Posterior vena cava (tissue), 2 donors: ENCODE data around the gene VTA1. TPM values are rescaled to one million over a fixed set of nuclear protein-coding genes. Genes with fewer than 3 reads are reported as not detected.
"Not testable (repeated sequence)": the region's sequence is repeated elsewhere in the genome, so short reads cannot be mapped to it uniquely, and the experiment has no call there.

Source experiments
- DNase-seq: peaks from one replicate; pipeline ENCODE4 v3.0.0-alpha.2; 2020; ENCODE audit warnings: low spot score
- intact Hi-C, 2 donors: fragments of 100-400 bp; cut with DNase I; formaldehyde crosslinking; loops; one replicate each; pipeline versions ENCODE4 v1.14.1 to v1.14.2; 2022 to 2023
- long read RNA-seq, 2 donors: library from polyadenylated mRNA; unstranded; transcript quantifications; one replicate each; pipeline ENCODE4 v2.0.0, GENCODE V29; 2020 to 2021
- total RNA-seq, 2 donors: library from RNA; stranded (reverse); fragmentation: NEBNext Ultra II Directional; extraction: Animal tissue kit (Norgen Biotek cat#: 25700); gene quantifications; one replicate each; pipeline ENCODE4 v1.2.1, GENCODE V29; 2021
- donor health status: DM: yes; HTN: yes; CAD: no.
- donor health status: DM: yes; HTN: yes; CAD: no.

The VTA1 gene, protein sequence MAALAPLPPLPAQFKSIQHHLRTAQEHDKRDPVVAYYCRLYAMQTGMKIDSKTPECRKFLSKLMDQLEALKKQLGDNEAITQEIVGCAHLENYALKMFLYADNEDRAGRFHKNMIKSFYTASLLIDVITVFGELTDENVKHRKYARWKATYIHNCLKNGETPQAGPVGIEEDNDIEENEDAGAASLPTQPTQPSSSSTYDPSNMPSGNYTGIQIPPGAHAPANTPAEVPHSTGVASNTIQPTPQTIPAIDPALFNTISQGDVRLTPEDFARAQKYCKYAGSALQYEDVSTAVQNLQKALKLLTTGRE
- total RNA-seq = 10 to 100 TPM; 25.4 to 28.5 TPM
- long read RNA-seq, donor 1, full-length matches to known transcripts = 14 of 19 reads
- long read RNA-seq, donor 1, partial matches to known transcripts = 4 of 19 reads
- long read RNA-seq, donor 1, other reads (novel, unspliced or antisense) = 1 of 19 reads
- long read RNA-seq, donor 2, full-length matches to known transcripts = 58 of 62 reads
- long read RNA-seq, donor 2, partial matches to known transcripts = 4 of 62 reads
- long read RNA-seq, donor 2, other reads (novel, unspliced or antisense) = 0 of 62 reads

DNA sequence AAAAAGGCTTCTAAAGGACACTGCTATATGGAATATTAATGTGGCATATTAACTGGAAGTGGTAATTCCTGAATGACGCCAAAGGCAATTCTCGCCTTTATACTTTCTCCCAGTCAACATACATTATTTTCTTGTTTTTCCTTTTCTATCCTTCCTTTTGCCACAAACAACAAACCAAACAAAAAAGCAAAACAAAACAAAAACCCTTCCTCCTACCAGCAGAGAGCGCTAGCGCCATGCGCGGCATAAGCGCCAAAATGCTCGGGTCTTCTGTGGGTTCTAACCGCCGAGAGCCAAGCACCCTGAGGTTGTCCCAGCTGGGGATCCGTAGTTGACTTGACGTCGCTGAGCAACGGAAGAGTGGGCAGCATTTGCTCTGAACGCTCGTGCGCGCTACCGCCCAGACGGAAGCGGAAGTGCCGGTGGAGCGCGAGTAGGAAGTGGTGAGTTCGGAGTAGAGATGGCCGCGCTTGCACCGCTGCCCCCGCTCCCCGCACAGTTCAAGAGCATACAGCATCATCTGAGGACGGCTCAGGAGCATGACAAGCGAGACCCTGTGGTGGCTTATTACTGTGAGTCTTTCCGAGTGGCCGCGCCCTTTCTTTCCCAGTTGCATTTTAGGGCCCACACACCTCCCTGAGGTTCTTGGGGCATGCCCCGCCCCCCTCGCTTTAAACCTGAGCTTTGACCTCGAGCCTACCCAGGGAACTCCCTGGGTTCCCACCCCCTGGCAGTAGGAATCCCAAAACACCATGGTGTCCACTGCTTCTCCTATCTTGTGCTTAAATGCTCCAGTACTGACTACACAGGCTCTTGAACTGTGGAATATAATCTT is at the start of gene VTA1, which contains the start of gene NMBR:
Gene VTA1 (plus strand): TSS at position 436 of the 835 bp plus-strand sequence. CDS start 25 bp downstream, at position 461.
Gene NMBR (minus strand): TSS at position 295 of the 835 bp plus-strand sequence. CDS start 58,464 bp downstream, outside the sequence.
- DNase-seq = peak; percentile 99
- intact Hi-C loops = loop anchor here in 1 of 2 donors (10.0 kb wide), 1 partner anchor 238 kb away; no protein-coding TSS in a partner anchor

DNA sequence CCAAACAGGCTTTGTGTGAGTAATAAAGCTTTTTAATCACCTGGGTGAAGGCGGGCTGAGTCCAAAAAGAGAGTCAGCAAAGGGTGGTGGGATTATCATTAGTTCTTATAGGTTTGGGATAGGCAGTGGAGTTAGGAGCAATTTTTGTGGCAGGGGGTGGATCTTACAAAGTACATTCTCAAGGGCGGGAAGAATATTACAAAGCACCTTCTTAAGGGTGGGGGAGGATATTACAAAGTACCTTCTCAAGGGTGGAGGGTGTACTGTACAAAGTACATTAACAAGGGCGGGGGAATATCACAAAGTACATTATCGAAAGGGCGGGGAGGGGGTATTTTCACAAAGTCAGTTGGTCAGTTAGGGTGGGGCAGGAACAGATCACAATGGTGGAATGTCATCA is 42.2 kb upstream of the VTA1 start:
- DNase-seq, intact Hi-C loops: not testable (repeated sequence)

DNA sequence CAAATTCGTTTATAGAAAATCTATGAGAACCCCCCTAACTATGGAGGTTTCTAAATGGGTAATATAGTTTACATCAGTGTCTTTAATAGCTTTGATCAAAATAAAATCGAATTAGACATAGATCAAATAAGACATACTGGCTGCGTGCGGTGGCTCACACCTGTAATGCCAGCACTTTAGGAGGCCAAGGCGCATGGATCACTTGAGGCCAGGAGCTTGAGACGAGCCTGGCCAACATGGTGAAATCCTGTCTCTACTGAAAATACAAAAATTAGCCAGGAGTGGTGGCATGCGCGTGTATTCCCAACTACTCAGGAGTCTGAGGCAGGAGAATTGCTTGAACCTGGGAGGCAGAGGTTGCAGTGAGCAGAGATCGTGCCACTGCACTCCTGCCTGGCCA is 36.2 kb upstream of the VTA1 start:
- DNase-seq = peak; percentile 50
- intact Hi-C loops = not testable (repeated sequence)

DNA sequence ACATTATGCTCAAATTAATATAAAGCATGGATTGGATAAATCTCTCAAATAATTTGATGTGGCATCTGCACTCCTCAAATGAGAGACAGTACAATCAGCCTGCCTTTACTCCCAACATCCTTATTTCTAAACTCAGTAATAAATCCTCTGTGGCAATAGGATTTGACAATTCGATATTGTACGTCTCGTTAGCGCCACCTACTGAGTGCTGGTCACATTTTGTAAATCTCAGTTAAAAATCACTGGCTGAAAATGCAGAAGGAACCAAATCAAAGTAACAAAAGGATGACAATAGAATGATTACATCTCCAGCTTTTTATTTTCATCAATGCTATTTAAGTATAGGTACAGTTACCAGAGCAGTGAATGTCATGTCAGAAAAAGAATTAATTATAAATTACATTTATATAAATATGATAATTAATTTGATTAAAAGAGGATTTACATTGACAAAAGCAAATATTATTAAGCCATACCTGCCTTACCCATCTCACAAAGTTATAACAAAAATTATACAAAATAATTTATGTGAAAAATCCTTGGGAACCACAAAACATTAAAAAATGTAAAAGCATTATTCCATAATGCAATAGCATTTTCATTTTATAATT is 34.5 kb upstream of the VTA1 start:
- intact Hi-C loops = no loop called here
- peak; percentile 82 for DNase-seq

DNA sequence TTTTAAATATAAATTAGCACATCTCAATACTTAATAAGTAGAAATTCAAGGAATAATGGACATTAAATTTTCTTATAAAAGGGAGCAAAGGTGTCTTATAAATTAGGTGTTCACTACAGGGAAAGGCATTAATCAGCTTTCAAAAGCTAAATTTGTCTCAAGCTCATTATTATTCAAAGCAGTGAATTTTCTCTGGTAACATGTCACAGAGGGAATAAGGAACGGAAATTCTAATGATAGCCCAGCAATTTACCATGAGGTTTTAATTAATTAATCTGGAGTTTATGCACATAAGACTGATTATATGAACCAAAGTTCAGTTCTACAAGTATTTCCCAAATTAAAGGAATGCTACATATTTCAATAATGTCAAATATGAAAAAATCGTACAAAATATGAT is 29.7 kb upstream of the VTA1 start:
- intact Hi-C loops = no loop called here
- no peak for DNase-seq

DNA sequence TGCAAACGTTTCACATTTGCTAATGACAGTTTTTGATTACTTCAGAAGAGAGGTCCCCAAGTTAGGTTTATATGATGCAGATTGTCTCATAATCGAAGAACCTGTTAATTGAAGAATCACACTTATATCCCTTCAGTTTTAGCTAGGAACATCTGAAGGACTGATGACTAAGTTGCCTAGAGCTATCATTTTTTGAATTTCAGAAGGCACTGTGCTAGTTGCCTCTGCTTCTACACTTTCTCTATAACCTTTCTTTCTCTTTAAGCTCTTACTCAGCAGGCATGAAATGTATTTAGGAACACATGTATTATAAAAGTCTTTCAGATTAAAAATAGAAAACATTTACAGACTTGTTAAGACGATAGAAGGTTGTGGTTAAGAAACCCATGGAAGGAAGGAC is 28.7 kb upstream of the VTA1 start:
- no peak for DNase-seq
- intact Hi-C loops = no loop called here

DNA sequence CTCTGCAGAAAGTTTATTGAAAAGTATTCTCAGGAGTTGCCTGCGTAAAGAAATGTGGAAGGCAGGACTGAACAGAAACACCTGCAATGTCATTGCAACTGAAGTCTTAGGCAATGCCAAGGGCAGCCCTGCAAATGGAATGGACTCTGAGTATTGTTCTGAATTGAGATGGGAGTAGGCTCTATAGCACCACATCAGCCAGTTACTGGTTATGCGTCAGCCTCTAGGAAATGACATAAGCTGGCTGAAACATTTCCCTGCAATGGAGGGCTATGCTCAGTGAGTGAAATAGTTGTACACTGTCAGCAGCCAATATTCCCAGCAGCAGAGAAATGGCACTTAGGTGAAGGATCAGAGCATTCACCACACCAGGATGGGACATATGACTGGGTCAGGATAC is 28.1 kb upstream of the VTA1 start:
- no peak for DNase-seq
- intact Hi-C loops = no loop called here

DNA sequence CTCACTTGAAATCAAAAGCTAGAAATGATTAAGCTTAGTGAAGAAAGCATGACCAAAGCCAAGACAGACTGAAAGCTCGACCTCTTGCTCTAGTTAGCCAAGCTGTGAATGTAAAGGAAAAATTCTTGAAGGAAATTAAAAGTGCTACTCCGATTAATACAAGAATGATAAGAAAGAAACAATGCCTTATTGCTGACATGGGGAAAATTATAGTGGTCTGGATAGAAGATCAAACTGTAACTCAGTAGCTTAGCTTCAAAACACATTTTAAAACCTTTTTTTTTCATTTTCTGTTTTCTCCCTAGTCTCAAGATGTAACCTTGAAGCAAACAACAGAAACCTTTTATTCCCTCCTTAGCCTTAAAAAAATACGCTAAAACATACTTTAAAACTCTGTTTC is 25.7 kb upstream of the VTA1 start:
- intact Hi-C loops = no loop called here
- DNase-seq = no peak

DNA sequence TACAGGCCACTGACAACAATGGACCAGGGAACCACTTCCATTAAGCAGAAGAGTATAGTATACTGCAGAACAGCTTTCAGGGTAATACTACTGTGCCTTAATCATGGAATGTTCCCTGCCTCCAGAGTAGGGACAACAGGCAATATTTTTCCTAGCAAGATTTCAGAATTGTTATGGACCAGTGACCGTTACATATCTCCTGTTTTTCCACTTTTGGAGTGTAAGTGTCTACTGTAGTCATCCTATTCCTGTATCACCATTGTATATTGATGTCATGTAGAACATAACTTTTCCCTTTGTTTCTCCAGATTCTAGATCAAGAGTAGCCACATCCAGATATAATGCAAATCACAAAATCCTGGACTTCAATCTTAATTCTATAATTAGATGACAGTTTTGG is 16.2 kb upstream of the VTA1 start:
- no peak for DNase-seq
- intact Hi-C loops = no loop called here

DNA sequence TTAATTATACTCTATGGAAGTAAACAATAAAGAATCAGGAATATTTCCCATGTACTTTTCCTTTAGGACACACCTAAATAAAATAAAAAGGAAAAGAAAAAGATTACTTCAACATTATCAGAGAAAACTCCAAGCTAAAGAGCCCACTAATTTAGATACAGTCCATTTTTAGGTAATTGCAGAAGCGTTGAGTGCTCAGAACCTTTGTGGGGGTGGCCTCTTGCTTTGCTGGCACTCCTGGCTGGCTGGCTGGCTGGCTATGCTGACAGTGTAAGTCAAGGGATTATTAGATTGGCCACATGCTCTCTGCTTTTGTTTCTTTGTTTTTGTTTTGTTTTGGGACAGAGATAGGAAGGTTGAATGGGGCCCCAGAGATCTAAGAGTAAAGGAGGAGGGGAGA is 14.4 kb upstream of the VTA1 start, which contains the start of gene GJE1:
Gene GJE1 (plus strand): TSS at position 301 of the 400 bp plus-strand sequence. CDS start 234 bp downstream, outside the sequence.
- intact Hi-C loops = no loop called here
- no peak for DNase-seq

DNA sequence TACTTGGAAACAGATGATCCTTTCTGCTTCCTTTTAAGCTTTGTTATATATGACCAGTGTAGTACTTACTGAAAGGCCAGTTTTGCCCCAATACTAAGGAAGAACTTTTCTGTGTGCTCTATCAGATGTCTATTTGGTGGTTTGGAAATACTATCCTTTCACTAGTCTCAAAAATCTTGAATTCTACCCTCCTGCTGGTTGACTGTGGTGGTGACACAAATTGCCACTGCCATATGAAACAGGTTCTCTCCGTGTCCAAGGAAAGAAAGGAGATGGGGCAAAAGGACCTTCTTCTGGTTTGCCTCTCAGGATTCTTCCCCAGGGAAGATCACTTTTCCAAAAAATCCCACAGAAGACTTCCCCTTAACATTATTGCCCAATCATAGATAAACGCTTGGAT is 8.2 kb upstream of the VTA1 start:
- intact Hi-C loops = no loop called here
- no peak for DNase-seq

DNA sequence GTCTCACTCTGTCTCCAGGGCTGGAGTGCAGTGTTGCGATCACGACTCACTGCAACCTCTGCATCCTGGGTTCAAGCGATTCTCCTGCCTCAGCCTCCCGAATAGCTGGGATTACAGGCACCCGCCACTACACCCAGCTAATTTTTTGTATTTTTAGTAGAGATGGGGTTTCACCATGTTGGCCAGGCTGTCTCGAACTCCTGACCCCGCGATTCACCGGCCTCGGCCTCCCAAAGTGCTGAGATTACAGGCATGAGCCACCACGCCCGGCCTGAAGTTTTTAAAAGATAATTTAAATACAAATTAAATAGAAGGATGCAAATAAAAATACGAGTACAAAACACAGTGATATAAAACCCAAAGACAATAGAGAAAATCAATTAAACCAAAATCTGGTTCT is 5.5 kb upstream of the VTA1 start:
- DNase-seq = not testable (repeated sequence)
- intact Hi-C loops = loop anchor here in 1 of 2 donors (10.0 kb wide), 1 partner anchor 243 kb away; no protein-coding TSS in a partner anchor

DNA sequence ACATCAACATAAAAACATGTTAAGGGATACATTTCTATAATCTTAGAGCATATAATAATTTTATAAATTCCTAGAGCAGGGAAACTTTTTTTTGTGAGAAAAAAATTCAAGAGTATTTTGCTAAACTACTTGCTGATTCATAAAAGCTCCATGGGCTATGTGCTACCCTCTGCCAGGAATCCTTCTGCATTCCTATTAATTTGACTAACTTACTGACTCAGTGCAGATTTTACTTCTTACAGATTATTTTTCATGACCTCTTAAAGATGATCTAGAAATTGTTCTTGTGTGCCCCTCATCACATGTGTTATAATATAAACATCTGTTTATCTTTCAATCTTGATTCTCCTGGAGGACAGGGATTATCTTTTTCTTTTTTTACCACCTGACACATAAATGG is 5.7 kb downstream of the VTA1 start:
- intact Hi-C loops = no loop called here
- no peak for DNase-seq

DNA sequence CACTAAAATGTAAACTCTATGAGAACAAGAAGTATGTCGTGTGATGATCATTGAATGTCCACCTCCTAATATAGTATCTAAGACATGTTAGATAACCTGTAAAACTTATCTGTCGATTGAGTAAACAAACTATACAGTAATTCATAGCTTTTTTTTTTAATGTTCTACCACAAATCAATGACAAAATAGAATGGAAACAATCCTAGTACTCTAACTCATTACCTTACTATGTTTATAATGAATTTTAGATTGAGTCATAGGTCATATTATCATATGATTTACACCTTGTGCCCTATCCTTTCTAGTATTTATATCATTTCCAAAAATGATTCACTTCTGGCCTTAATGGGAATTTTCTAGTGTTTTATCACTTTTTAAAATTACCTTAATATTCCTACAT is 6.1 kb downstream of the VTA1 start:
- intact Hi-C loops = no loop called here
- DNase-seq = no peak

DNA sequence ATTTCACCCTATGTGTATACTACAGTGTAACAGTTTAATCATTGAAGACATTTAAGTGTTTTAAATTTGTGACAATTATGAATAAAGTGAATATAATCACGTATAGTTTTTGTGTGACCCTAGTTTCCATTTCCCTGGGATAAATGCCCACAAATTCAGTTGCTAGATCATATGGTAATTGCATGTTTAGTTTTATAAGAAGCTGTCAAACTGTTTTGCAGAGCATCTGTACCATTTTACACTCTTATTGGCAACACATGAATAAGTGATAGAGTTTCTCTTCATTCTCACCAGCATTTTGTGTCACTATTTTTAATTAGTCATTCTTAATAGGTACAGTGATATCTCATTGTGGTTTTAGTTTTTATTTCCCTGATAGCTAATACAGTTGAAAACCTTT is 7.3 kb downstream of the VTA1 start:
- no peak for DNase-seq
- intact Hi-C loops = no loop called here

DNA sequence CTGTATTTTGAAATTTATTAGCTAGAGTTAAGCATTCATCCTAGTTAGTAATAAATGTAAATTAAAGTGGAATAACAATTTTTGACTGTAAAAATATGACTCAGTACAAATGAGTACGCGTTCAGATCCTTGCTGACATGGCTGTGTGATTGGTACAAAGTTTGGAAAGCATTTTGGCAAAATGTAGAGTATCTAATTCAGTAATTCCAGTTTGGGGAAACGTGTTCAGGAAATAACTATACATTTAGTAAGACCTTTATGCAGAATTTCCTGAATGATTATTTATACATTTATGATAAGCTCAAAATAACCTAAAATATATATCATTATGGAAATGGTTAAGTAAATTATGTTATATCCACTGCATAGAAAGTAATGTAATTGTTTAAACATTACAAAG is 8.0 kb downstream of the VTA1 start:
- intact Hi-C loops = no loop called here
- no peak for DNase-seq

DNA sequence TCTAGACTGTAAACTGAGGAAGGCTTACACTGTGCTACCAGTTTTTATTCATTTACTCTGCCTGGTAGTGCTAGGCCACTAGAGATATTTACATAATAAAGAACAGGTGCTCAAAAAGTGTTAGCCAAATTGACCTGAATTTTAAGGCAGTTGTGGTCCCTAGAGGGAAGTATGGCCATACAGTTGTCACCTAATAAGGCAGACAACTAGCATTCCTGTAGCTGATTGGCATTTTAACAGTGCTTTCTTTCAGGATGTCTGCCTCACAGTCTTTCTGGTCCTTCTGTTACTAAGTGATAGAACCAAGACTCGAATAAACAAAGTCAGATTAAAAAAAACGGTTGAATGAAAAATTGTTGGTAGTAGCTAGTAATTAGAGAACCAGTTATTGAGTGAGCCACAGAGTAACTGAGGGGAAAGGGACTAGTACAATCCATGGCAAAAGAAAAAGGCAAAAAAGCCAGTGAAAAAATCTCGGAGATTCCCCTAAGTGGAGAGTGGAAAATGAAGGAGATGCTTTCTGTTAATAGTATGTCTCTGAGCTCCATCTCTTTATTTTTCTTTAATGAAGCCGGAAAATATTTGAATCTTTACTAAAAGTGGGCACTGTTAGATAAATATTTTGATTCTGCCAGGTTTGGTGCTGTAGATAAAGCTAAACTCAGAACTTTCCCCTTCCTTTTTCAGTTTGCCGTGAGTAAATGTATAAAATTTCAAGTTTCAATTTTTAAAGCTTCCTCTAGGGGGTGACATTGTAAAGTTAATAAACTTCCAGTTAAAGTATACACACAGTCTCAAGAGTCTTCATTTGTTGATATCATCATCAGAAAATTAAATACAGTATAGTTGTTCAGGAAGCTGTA is 9.1 kb downstream of the VTA1 start:
- intact Hi-C loops = no loop called here

DNA sequence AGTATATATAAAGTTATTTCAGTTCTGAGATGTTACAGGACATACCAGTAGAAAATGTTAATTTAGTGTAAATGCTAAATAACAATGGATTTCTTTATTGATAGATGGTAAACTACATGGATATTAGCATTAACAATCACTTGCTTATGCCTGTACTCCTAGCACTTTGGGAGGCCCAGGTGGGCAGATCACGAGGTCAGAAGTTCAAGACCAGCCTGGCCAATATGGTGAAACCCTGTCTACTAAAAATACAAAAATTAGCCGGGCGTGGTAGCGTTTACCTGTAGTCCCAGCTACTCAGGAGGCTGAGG is 9.7 kb downstream of the VTA1 start:
- intact Hi-C loops, DNase-seq: not testable (repeated sequence)

More for the DNA sequence above, 9.1 kb downstream of the VTA1 start:
- no peak for DNase-seq

DNA sequence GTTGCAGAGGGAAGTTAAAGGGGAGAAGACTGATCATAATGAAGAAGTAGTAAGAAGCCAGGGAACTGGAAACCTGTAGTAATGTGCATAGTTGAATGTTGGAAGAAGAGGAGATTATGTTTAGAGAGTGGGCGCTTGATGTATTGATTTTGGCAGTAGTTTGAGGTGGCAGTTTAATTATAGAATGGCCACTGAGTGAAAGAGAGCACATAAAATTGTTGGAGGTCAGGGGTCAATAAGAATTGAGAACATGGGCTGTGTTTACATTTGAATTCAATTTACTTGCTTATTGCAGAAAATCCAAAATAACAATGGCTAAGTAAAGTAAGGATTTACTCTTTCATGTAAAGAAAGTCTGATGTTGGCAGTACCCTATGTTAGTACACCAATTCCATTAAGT is 15.7 kb downstream of the VTA1 start:
- intact Hi-C loops = no loop called here
- no peak for DNase-seq
